HG03103 (cell line): ENCODE results near the gene RBM4B.

Experiments used
- ATAC-seq: cut with Tn5 transposase; IDR thresholded peaks from one replicate; pipeline ENCODE4 v1.9.1; 2021; ENCODE audit warnings: low read depth; ENCODE audit not compliant: unreplicated experiment

Gene RBM4B

DNA sequence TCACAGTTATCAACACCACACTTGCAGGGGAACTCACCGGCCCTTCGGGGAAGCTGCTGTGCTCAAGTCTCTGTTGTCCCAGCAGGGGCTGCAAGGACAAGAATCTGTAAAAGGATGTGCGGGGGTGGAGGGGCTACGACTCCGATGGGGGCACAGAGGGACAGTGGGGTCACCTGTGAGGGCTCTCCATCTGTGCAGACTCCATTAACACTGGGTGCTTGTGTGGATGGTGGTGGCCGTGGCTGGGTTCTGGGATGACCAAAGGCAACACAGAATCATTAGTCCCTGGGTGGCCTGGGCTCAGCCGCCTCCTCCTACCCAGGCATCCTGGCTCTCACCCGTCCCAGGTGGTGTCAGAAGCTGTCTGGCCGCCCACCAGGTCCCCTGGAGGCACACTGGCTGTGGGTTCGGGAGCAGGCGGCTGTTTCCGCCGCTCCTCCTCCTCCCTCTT, 10.2 kb upstream of the RBM4B start:
- no peak for ATAC-seq

DNA sequence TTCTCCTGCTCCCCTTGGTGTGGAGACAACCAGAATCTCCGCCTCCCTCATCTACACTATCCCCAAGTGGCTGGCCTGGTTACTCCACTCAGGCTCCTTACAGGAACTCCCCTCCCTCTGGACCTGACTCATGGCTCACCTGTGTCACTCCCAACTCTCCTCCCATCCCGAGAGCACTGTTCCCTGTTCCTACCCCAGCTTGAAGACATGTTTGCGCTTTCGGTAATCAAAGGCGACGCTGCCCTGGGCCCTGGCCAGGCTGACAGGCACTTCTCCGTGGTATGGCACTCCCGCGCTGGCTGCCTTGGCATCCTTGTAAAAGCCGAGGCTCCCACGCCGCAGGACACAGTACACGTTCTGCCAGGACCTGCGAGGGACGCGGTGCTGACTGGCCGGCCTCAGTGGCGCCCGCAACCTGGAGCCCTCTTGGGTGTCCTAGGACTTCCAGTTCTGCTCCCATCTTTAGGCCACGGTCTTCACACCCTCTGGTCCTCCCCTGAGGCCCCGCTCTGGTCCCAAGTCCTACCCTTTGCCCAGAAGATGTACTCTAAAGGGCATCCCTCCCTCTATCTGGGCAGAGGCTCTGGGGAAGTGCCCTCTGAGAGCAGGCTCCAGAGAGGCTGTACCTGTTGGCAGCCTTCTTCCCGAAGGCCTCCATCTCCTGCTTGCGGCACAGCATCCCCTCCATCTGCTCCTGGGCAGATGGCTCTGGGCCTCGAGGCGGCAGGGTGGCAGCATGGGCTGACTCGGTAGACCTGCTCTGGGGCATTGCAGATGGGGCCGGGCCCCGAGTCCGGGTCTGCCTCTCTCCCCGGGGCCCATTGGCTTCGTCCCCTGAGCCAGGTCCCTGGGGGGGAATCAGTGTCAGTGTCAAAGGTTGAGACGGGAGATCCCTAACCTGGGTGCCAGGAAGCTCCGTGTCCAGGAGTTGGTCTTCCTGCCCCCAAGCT, 9.4 kb upstream of the RBM4B start:
- ATAC-seq = no peak

GRCh38 chr11:66686100-66686785, 8.6 kb upstream of the RBM4B start:
- no peak for ATAC-seq

- no peak for ATAC-seq
Observed at GRCh38 chr11:66685276-66686099, 7.8 kb upstream of the RBM4B start.

- no peak for ATAC-seq
Observed at GRCh38 chr11:66684635-66685034, 6.9 kb upstream of the RBM4B start.

- no peak for ATAC-seq
Observed at GRCh38 chr11:66683877-66684276, 6.2 kb upstream of the RBM4B start.

- ATAC-seq = no peak
Observed at GRCh38 chr11:66680966-66681645, 3.4 kb upstream of the RBM4B start.

DNA sequence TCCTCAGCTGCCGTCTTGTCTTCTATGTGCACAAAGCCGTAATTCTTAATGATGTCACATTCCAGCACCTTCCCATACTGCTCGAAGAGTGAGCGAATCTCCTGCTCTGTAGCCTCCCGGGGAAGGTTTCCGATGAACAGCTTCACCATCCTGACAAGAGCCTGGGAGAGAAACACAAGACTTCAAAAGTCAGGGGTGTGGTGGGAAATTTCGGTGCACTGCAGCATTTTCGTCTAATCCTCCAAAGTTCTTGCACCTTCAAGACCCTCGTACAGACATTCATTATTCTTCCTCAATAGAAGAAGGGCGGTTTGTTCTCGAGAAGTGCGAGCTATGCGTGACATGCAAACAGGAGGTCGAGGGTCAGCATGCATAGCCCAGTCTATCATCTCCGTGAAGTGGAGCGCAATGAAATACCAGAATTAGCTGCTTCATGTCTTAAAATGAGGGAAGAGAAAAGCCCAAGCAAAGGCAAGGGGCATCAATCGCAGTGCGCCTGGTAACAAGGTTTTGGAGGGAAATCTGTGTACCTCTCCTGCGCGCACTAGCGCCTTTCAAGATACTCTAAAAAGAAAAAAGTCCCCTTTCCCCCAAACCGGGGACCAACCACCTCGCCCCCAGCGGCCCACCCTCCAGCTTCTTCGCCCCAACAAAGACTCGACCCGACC, 622 bp downstream of the RBM4B start:
- ATAC-seq = no peak

DNA sequence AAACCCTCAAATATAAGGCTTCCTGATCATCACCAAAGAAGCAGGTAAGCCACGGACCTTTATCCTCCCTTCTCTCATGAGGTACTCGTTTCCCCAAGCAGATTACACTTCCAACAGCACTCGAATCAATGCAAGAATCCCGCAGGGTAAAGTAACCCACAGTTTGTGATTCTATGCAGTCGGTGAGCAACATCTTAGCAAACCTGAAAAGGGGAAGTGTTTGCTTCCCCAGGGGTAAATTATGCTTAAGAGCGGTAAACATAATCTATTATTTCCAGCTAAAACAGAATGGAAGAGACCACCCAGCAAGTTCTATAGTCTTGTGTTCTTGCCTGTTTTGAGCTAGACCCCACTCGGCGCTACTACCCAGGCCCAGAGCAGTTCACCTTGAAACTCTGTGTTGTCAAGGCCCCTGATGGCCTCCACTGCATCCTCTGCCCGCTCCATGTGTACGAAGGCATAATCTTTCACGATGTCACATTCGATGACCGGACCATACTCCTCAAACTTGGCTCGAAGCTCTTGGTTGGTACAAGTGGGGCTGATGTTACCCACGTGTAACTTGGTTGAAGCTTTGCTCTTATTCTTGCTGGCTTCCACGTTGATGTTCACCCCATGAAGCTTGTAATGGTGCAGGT, 1.3 kb downstream of the RBM4B start:
- ATAC-seq = no peak

DNA sequence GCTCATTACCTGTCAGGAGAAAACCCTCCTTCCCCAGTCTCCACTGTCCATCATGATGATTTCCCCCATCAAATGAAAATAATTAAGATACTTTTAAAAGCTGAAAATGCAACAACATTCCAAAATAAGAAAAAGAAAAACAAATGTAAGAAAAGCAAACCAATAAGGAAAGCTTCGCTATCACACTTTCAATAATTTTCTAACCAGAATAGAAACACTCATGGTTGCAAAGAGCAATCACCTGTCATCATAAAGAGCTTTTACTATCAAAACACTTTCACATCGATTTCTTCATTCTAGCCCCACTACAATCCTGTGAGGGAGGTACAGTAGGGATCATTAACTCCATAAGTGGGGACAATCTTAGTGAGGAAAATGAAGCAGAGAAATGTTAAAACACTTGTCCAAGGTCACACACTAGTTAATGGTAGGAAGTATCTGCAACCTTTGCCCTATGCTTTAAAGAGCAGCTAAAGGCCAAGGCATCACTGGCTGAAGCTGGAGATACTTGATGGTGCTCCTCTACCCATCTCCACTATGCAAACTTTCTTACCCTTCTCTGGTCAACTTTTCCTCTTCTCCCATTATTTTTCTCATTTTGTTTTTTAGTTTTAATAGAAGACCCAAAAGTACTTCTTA, 2.6 kb downstream of the RBM4B start:
- ATAC-seq = no peak

- no peak for ATAC-seq
Observed at GRCh38 chr11:66670816-66671215, 6.9 kb downstream of the RBM4B start.

DNA sequence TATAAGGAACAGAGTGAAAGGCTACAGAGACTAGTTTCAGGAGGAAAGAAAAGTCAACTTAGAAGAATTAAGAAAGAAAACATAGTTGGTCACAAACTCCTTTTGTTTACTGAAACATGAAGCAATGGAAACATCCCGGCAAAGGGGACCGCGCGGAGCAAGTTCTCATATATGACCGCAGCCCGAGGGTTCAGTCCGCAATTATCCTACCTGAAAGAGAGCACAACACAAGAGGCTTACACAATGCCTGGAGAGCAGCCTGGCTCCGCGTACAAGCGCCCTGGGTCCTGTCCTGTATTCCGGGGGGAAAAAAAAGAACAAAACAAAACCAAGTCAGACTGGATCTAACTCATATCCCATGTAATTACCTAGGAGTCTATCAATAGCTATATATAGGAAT, 12.3 kb downstream of the RBM4B start:
- ATAC-seq = no peak

DNA sequence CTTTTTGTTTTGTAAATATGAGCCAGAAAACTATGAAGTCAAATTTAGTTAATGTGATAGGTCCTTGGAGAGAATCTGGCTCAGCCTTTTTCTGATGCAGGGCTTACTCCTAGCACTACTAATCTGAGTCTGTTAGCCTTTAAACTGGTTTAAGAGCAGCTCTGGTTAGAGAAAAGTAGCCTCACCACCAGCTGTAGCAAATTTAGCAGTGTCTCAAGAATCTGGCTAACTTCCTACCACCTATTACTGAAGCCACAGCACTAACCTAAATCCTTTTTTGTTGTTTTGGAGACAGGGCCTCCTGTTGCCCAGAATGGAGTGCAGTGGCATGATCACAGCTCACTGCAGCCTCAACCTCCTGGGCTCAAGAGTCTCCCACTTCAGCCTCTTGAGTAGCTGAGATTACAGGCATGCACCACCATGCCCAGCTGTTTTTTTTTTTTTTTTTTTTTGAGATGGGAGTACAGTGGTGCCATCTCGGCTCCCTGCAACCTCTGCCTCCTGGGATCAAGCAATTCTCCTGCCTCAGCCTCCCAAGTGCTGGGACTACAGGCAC, 13.9 kb downstream of the RBM4B start:
- no peak for ATAC-seq

DNA sequence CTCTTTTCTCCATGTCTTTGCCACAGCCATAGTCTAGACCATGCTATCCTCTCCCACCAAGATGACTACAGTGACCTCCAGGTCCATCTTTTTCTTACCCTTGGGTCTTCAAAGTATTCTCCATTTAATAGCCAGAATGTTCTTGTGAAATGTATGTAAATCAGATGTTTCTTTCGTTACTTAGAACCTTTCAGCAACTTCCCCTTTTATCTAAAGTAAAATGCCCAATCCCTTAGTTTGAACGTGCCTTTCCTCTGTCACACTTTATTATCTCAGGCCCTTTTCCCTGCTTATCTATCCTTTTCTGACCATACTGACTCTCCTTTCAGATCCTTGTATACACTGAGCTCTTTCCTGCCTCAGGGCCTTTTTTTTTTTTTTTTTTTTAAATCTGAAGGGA, 17.9 kb downstream of the RBM4B start:
- no peak for ATAC-seq

DNA sequence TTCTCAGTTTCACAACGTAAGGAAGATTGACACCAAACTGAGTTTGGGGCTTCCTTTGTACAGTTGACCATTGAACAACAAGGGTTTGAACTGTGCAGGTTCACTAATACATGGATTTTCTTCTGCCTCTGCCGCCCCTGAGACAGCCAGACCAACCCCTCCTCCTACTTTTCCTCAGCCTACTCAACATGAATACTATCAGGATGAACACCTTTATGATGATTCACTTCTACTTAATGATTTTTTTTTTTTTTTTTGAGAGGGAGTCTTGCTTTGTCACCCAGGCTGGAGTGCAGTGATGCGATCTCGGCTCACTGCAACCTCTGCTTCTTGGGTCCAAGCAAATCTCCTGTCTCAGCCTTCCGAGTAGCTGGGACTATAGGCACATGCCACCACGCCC, 24.6 kb downstream of the RBM4B start:
- ATAC-seq = no peak

DNA sequence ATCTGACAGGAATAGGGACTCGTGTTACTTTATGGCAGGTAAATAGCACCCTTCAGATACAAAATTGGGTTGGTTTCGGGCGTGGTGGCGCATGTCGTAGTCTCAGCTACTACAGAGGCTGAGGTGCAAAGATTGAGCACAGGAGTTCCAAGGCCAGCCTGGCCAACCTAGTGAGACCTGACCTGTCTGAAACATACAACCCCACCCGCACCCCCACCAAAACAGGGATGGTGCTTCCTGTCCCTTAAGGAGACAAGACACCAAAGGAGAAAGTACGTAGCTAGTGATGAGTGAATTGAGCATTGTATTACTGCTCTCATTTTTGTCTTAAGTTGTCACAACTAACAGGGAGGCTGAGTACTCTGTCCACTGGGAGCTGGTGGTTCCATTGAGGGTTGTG, 25.0 kb downstream of the RBM4B start:
- no peak for ATAC-seq

DNA sequence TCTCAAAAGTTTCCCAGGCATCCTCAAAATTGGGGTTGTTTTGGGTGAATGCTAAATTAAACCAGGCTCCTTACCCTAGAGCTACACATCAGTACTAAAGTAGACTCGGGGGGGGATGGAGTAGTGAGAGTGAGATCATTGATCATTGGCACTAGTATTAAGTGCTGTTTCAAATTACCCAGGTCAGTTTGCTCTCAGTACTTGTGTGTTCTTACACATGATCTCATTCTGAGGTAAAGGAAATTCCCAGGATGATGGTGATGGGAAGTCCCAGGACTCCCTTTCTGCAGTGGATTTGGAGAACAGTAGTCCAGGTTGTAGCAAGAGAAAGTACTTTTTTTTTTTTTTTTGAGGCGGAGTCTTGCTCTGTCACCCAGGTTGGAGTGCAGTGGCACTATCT, 26.7 kb downstream of the RBM4B start:
- no peak for ATAC-seq

DNA sequence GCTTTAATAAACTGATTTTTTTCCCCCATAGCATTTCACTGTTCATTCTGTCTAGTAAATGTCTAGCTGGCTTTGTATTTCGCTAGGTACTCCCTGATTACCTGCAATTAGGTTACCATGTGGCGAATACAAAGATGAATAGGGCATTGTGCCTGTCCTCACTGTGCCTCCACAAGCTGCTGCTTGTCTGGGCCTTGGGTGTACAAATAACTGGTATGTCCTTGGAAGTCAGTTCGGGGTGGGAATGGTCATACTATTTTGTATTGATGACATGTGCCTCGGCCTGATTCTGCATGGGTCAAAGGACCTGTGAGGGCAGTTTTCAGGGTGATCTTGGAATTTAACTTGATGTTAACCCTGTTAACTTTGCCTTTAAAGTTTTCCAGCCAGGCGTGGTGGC, 27.8 kb downstream of the RBM4B start:
- no peak for ATAC-seq

DNA sequence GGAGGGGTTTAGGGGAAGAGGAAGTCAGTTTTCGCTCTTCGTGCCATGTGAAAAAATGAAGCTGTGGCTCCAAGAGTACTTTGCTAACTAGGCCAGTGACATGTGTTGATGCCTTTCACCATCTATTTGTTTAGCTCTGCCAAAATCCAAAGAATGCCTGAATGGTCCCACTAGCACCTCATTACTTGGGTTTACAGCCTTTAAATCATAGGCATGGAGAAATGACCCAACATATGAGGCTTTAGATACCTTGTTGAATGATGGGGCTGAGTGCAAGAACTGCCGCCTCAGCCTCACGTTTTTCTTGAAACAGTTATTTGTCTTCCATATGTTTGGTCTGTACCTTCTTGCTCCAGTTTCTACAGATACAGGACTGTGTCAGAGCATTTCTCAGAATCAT, 30.9 kb downstream of the RBM4B start:
- no peak for ATAC-seq
